GM19463 (cell line): ENCODE results near the gene KRTAP5-6.

ENCODE experiments used
- ATAC-seq: cut with Tn5 transposase; IDR thresholded peaks from one replicate; pipeline ENCODE4 v1.9.1; 2021; ENCODE audit warnings: mild to moderate bottlenecking, moderate library complexity; ENCODE audit not compliant: unreplicated experiment

Gene KRTAP5-6

GRCh38 chr11:1701091-1701807 lies 4.3 kb downstream of the KRTAP5-6 start:
- no peak for ATAC-seq

GRCh38 chr11:1702506-1702905 lies 5.5 kb downstream of the KRTAP5-6 start:
- no peak for ATAC-seq

GRCh38 chr11:1703146-1703545 lies 6.2 kb downstream of the KRTAP5-6 start:
- ATAC-seq: no peak

GRCh38 chr11:1705126-1706052 lies 8.4 kb downstream of the KRTAP5-6 start:
- no peak for ATAC-seq

GRCh38 chr11:1706634-1707400 lies 9.8 kb downstream of the KRTAP5-6 start:
- no peak for ATAC-seq

- ATAC-seq: no peak
Measured at GRCh38 chr11:1707751-1708150, 10.8 kb downstream of the KRTAP5-6 start.

- ATAC-seq: no peak
Measured at GRCh38 chr11:1708716-1709115, 11.7 kb downstream of the KRTAP5-6 start.

- no peak for ATAC-seq
Measured at GRCh38 chr11:1714908-1715885, 18.2 kb downstream of the KRTAP5-6 start.

GRCh38 chr11:1717745-1718144 lies 20.8 kb downstream of the KRTAP5-6 start:
- ATAC-seq: no peak

- ATAC-seq: no peak
Measured at GRCh38 chr11:1718326-1718725, 21.3 kb downstream of the KRTAP5-6 start.

- no peak for ATAC-seq
Measured at GRCh38 chr11:1719781-1720180, 22.8 kb downstream of the KRTAP5-6 start.

- ATAC-seq: no peak
Measured at GRCh38 chr11:1727096-1727690, 30.2 kb downstream of the KRTAP5-6 start.

- ATAC-seq: no peak
Measured at GRCh38 chr11:1727861-1728260, 30.9 kb downstream of the KRTAP5-6 start.

- ATAC-seq: no peak
Measured at GRCh38 chr11:1728301-1728700, 31.3 kb downstream of the KRTAP5-6 start.

- no peak for ATAC-seq
Measured at GRCh38 chr11:1728931-1729691, 32.1 kb downstream of the KRTAP5-6 start.

- ATAC-seq: no peak
Measured at GRCh38 chr11:1729692-1730011, 32.7 kb downstream of the KRTAP5-6 start.

- ATAC-seq: no peak
Measured at GRCh38 chr11:1730059-1730629, 33.1 kb downstream of the KRTAP5-6 start.

GRCh38 chr11:1731451-1732059 lies 34.6 kb downstream of the KRTAP5-6 start:
- ATAC-seq: no peak
